Fibroblast of the aortic adventitia (primary cell): ENCODE measurements around the gene CP. TPM values are rescaled to one million over a fixed set of nuclear protein-coding genes. Genes with fewer than 3 reads are reported as not detected.

ENCODE experiments used
- DNase-seq: peaks from one replicate; pipeline ENCODE4 v3.0.0-alpha.2; 2010; ENCODE audit warnings: low read depth
- H3K4me3 ChIP-seq: 2 replicates; pipeline ENCODE4 v1.5.1; 2011; ENCODE audit warnings: low read depth, mild to moderate bottlenecking, control low read depth, low read length, moderate library complexity
- CTCF ChIP-seq: IDR thresholded peaks from 2 replicates; pipeline ENCODE4 v1.5.1; 2011; ENCODE audit warnings: mild to moderate bottlenecking, low read length, control low read depth, inconsistent platforms; ENCODE audit not compliant: insufficient read depth
- total RNA-seq: library from RNA; depleted of rRNA; stranded (reverse); fragments of >200 nt; gene quantifications from 2 replicates; pipeline ENCODE4 v1.2.3, GENCODE V29; 2012; ENCODE audit warnings: low replicate concordance

The CP gene
- total RNA-seq, 1 donor, result 1.2 TPM

GRCh38 chr3:149152420-149152819 is 69.2 kb downstream of the CP start:
- H3K4me3 ChIP-seq, result no peak overlapping the region
- TF ChIP-seq CTCF, result no peak
- peak; percentile 54 for DNase-seq

- no peak for TF ChIP-seq CTCF
- peak; percentile 60 for DNase-seq
- no peak overlapping the region for H3K4me3 ChIP-seq
These were observed 69.8 kb downstream of the CP start for GRCh38 chr3:149151843-149152242.

- no peak for DNase-seq
- no peak overlapping the region for H3K4me3 ChIP-seq
- no peak for TF ChIP-seq CTCF
These were observed 71.2 kb downstream of the CP start for GRCh38 chr3:149150436-149150835.

- no peak for DNase-seq
- H3K4me3 ChIP-seq, result no peak overlapping the region
These were observed 75.7 kb downstream of the CP start for GRCh38 chr3:149145974-149146373.

GRCh38 chr3:149145356-149145755 is 76.3 kb downstream of the CP start:
- no peak overlapping the region for H3K4me3 ChIP-seq
- no peak for DNase-seq
- no peak for TF ChIP-seq CTCF

More at GRCh38 chr3:149145974-149146373, 75.7 kb downstream of the CP start:
- TF ChIP-seq CTCF, result no peak

- no peak for TF ChIP-seq CTCF
- no peak overlapping the region for H3K4me3 ChIP-seq
- DNase-seq, result no peak
These were observed 78.9 kb downstream of the CP start for GRCh38 chr3:149142682-149143081.

GRCh38 chr3:149134575-149134974 is 87.1 kb downstream of the CP start:
- TF ChIP-seq CTCF, result no peak
- H3K4me3 ChIP-seq, result no peak overlapping the region
- DNase-seq, result peak; percentile 35
